Keratinocyte (primary cell): ENCODE measurements around the gene SBNO2. TPM values are rescaled to one million over a fixed set of nuclear protein-coding genes. Genes with fewer than 3 reads are reported as not detected.

ENCODE experiments used
- DNase-seq: peaks from one replicate; pipeline ENCODE4 v3.0.0-alpha.2; 2011; ENCODE audit warnings: low read depth, missing footprints, low spot score
- FAIRE-seq: peaks from 2 replicates; lab custom pipeline; 2011; peaks lifted over from hg19 to GRCh38; lab: Jason Lieb, UNC
- H2AFZ ChIP-seq: 2 replicates; pipeline ENCODE4 v1.6.0; 2012; ENCODE audit warnings: low read length, control low read depth, inconsistent platforms; ENCODE audit not compliant: control insufficient read depth
- H3K27ac ChIP-seq: 2 replicates; pipeline ENCODE4 v1.5.1; 2011; ENCODE audit warnings: low read length; ENCODE audit not compliant: control insufficient read depth, insufficient read depth
- H3K27me3 ChIP-seq: 3 replicates; pipeline ENCODE4 v1.6.0; 2011; ENCODE audit warnings: low read length; ENCODE audit not compliant: control insufficient read depth, insufficient read depth; ENCODE audit errors: extremely low read depth
- H3K36me3 ChIP-seq, 2 experiments: 2 replicates in 1 of 2; 3 replicates in 1 of 2; pipeline ENCODE4 v1.5.1; 2011; ENCODE audit warnings: low read length in 2 of 2, mild to moderate bottlenecking in 1 of 2; ENCODE audit not compliant: control insufficient read depth in 2 of 2, insufficient read depth in 2 of 2; ENCODE audit errors: extremely low read depth in 1 of 2
- H3K4me1 ChIP-seq: 3 replicates; pipeline ENCODE4 v1.5.1; 2011; ENCODE audit warnings: low read length; ENCODE audit not compliant: control insufficient read depth, insufficient read depth; ENCODE audit errors: extremely low read depth
- H3K4me2 ChIP-seq: 3 replicates; pipeline ENCODE4 v1.6.0; 2011; ENCODE audit warnings: low read depth, low read length; ENCODE audit not compliant: control insufficient read depth, insufficient read depth; ENCODE audit errors: extremely low read depth
- H3K4me3 ChIP-seq, 3 experiments: fragments of 200-600 bp in 1 of 3; sonication (generic) in 1 of 3; 2 replicates in 2 of 3; 3 replicates in 1 of 3; pipeline ENCODE4 v1.5.1; 2011 to 2016; ENCODE audit warnings: low read length in 3 of 3, mild to moderate bottlenecking in 3 of 3, control low read depth in 2 of 3, inconsistent platforms in 1 of 3, low read depth in 1 of 3, mixed read lengths in 1 of 3, mixed run types in 1 of 3, moderate library complexity in 1 of 3; ENCODE audit not compliant: control insufficient read depth in 2 of 3, insufficient read depth in 2 of 3; ENCODE audit errors: extremely low read depth in 1 of 3
- H3K79me2 ChIP-seq: 2 replicates; pipeline ENCODE4 v1.6.0; 2012; ENCODE audit warnings: low read length; ENCODE audit not compliant: control insufficient read depth, insufficient read depth
- H3K9ac ChIP-seq: 3 replicates; pipeline ENCODE4 v1.6.0; 2011; ENCODE audit warnings: low read length; ENCODE audit not compliant: control insufficient read depth, insufficient read depth; ENCODE audit errors: extremely low read depth
- H3K9me1 ChIP-seq: 3 replicates; pipeline ENCODE4 v1.6.0; 2011; ENCODE audit warnings: low read length; ENCODE audit not compliant: control insufficient read depth, insufficient read depth; ENCODE audit errors: extremely low read depth
- H3K9me3 ChIP-seq: 2 replicates; pipeline ENCODE4 v1.5.1; 2012; ENCODE audit warnings: low read depth, low read length; ENCODE audit not compliant: control insufficient read depth
- H4K20me1 ChIP-seq: 3 replicates; pipeline ENCODE4 v1.6.0; 2011; ENCODE audit warnings: low read length; ENCODE audit not compliant: control insufficient read depth, insufficient read depth; ENCODE audit errors: extremely low read depth
- CTCF ChIP-seq, 3 experiments: IDR thresholded peaks in 1 of 3; conservative IDR thresholded peaks in 1 of 3; optimal IDR thresholded peaks in 1 of 3; 2 replicates in 2 of 3; 3 replicates in 1 of 3; pipeline versions ENCODE3 to v1.5.1; 2011; ENCODE audit warnings: low read length in 3 of 3, mild to moderate bottlenecking in 3 of 3, moderate library complexity in 2 of 3, control low read depth in 1 of 3, inconsistent platforms in 1 of 3; ENCODE audit not compliant: insufficient read depth in 2 of 3; ENCODE audit errors: extremely low read depth in 1 of 3
- EZH2 ChIP-seq: IDR thresholded peaks from one replicate; pipeline ENCODE4 v1.6.1; 2012; ENCODE audit warnings: inconsistent platforms, mild to moderate bottlenecking, low read length, moderate library complexity
- dilution Hi-C: fragments of 300-500 bp; cut with MboI; formaldehyde crosslinking; loops from one replicate; pipeline ENCODE4 v1.7.0; 2020; ENCODE audit warnings: low sequenced_read_pairs; ENCODE audit not compliant: extremely low pct_ligation_motif_present
- polyA plus RNA-seq, 5 experiments: library from polyadenylated mRNA; depleted of rRNA in 3 of 5; stranded (reverse) in 3 of 5; stranded (forward) in 1 of 5; unstranded in 1 of 5; fragments of >200 nt; gene quantifications; 1 replicate in 1 of 5; 2 replicates in 3 of 5; 3 replicates in 1 of 5; pipeline versions ENCODE4 v1.2.1 to v1.2.3, GENCODE V29; 2011 to 2012; ENCODE audit warnings: missing spikeins in 2 of 5, low read depth in 1 of 5, low replicate concordance in 1 of 5

The SBNO2 gene
- polyA plus RNA-seq, 1 donor (not counting 4 experiments of a cell fraction or from before 2014, with no cell fraction given): 10.9 TPM

- FAIRE-seq: no peak
- no peaks in the 10 kb centered on the region for H4K20me1 ChIP-seq
- no peaks in the 10 kb centered on the region for H3K27me3 ChIP-seq
- peaks cover 26% of the 10 kb centered on the region for H3K4me1 ChIP-seq
- H3K4me2 ChIP-seq: no peak overlapping the region
- H2AFZ ChIP-seq: no peak overlapping the region
- H3K4me3 ChIP-seq: no peak overlapping the region
- TF ChIP-seq EZH2 (no peak), CTCF (optimal IDR thresholded peaks at IDR 0.05 in 1 of 3, IDR thresholded peaks at IDR 0.05 in 1 of 3, conservative IDR thresholded peaks at IDR 0.05 in 1 of 3; ENCODE audit: extremely low read depth in 1 of 3, insufficient read depth in 2 of 3, low read length in 3 of 3) (no peak)
- peaks cover 9 to 12% of the 10 kb centered on the region in 2 experiments for H3K36me3 ChIP-seq
- no peak overlapping the region for H3K9ac ChIP-seq
- no peaks in the 10 kb centered on the region for H3K9me3 ChIP-seq
- DNase-seq: no peak
- peaks cover 2% of the 10 kb centered on the region for H3K79me2 ChIP-seq
- H3K9me1 ChIP-seq: no peaks in the 10 kb centered on the region
- no peak overlapping the region for H3K27ac ChIP-seq
- dilution Hi-C loops: no loop called here
Measured at GRCh38 chr19:1105873-1106840, 67.9 kb downstream of the SBNO2 start.

GRCh38 chr19:1105008-1105872 lies 68.8 kb downstream of the SBNO2 start:
- peak overlapping the region; percentile 63 for H3K27ac ChIP-seq
- peak overlapping the region; percentile 81 for H3K9ac ChIP-seq
- peaks cover 26% of the 10 kb centered on the region for H3K4me1 ChIP-seq
- no peaks in the 10 kb centered on the region for H3K9me1 ChIP-seq
- dilution Hi-C loops: no loop called here
- no peak for DNase-seq
- peak overlapping the region; percentile 54 to 73 (median 72) for H3K4me3 ChIP-seq
- peaks cover 2% of the 10 kb centered on the region for H3K79me2 ChIP-seq
- H3K9me3 ChIP-seq: no peaks in the 10 kb centered on the region
- H4K20me1 ChIP-seq: no peaks in the 10 kb centered on the region
- FAIRE-seq: no peak
- H3K36me3 ChIP-seq: peaks cover 8 to 12% of the 10 kb centered on the region in 2 experiments
- H3K27me3 ChIP-seq: no peaks in the 10 kb centered on the region
- no peak overlapping the region for H2AFZ ChIP-seq
- TF ChIP-seq CTCF (optimal IDR thresholded peaks at IDR 0.05 in 1 of 3, IDR thresholded peaks at IDR 0.05 in 1 of 3, conservative IDR thresholded peaks at IDR 0.05 in 1 of 3; ENCODE audit: extremely low read depth in 1 of 3, insufficient read depth in 2 of 3, low read length in 3 of 3) (peak in 1 of 3 experiments; percentile 2), EZH2 (no peak)
- H3K4me2 ChIP-seq: peak overlapping the region; percentile 81
